ENCODE measurements around the gene FOXP1.
"Not testable (repeated sequence)": the region's sequence is repeated elsewhere in the genome, so short reads cannot be mapped to it uniquely, and the experiment has no call there.

The FOXP1 gene

DNA sequence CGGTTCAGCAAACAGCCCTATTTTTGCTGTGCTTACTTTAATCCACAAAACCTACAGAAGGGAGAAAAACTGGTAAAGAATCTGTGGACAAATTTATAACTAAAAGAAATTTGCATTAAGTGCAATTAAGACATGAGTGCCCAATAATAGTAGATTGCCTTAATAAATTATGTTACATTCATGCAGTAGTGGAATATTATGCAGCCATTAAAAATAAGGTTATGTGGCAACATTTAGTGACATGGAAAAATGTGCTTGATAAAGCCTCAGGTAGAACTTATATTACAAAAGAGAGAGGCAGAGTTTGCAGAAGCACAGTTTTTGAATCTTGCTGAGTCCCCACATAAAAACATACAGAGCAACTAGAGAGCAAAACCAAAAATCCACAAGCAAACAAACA is 253.0 kb downstream of the FOXP1 start:
- DNase-seq (ENCODE audit: low read depth): no peak

DNA sequence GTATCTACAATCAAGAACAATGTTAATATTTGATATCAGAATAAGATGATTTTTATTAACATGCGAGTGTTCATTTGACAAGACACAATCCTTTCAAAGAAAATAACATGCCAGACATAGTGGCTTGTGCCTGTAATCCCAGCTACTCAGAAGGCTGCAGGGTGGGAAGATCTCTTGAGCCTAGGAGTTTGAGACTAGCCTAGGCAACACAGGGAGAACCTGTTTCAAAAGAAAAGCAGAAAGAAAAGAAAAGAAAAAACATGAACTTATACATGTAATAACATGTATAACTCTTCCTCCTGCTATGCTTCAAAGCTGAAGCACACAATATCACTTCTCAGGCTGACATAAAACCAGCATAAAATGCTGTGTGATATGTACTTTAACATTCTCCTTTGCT is 253.7 kb downstream of the FOXP1 start:
- DNase-seq (ENCODE audit: low read depth): no peak

DNA sequence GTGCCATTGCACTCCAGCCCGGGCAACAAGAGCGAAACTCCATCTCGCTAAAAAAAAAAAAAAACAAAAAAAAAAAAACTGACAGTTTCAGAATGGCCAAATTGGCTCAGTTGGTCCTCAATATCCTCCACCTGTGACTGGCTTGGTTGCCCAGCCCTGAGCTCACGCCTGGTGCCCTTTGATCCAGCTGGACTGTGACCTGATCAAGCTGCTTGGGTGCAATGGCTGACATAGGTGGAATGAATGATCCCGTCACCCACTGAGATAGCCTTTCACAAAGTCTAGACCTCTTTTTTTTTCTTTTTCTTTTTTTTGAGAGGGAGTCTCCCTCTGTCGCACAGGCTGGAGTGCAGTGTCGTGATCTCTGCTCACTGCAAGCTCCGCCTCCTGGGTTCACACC is 254.6 kb downstream of the FOXP1 start:
- DNase-seq (ENCODE audit: low read depth): no peak

DNA sequence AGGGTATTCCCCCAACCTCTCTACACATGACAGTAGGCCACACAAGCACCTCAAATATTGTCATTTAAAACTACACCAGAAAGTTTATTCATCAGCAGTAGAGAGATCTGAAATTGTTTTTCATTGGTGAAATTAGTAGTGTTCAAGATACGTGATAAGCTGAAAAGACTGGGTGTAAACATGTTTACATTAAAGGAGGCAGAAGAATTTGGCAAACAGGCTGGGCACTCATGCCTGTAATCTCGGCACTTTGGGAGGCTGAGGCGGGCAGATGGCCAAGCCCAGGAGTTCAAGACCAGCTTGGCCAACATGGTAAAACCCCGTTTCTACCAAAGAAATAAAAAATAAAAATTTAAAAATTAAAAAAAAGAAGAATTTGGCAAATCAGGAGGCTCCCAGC is 255.6 kb downstream of the FOXP1 start:
- no peak for DNase-seq (ENCODE audit: low read depth)

DNA sequence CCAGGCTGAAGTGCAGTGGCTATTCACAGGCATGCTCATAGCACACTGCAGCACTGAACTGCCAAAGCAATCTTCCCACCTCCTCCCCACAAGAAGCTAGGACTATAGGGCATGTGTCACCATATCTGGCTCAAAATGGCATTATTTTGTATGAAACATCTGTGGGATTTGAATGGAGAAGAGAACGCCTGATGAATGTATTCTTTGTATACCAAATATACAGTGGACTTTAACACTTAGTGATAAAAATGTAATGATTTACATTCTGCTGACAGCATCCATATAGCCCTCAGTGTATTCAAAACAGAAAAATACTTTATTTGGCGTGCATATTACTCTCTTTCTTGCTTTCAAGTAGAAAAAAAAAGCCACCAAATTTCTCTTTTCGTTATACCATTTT is 257.8 kb downstream of the FOXP1 start:
- DNase-seq (ENCODE audit: low read depth): no peak

DNA sequence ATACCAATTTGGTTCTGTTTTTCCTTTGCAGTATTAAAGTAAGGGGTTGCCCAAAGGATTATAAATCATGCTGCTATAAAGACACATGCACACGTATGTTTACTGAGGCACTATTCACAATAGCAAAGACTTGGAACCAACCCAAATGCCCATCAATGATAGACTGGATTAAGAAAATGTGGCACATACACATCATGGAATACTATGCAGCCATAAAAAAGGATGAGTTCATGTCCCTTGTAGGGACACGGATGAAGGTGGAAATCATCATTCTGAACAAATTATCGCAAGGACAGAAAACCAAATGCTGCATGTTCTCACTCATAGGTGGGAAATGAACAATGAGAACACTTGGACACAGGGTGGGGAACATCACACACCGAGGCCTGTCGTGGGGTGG is 259.3 kb downstream of the FOXP1 start:
- not testable (repeated sequence) for DNase-seq (ENCODE audit: low read depth)

DNA sequence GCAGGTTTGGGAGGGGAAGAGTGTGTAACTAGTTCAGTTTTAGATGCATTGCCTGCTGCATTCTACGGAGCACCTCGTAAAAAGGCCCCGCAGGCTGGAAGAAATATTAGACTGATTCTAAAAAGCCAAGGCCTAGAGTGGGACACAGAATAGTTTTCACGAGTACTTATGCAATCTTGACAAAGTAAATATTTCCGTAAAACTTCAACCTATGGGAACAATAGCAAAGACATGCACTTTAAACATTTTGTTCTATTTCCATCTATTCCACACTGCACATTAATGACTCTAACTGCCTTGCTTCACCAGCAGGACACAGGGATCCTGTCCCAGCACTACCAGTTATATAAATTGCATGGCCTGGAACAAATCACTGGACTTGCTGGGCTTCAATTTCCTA is 260.0 kb downstream of the FOXP1 start:
- DNase-seq (ENCODE audit: low read depth): no peak

DNA sequence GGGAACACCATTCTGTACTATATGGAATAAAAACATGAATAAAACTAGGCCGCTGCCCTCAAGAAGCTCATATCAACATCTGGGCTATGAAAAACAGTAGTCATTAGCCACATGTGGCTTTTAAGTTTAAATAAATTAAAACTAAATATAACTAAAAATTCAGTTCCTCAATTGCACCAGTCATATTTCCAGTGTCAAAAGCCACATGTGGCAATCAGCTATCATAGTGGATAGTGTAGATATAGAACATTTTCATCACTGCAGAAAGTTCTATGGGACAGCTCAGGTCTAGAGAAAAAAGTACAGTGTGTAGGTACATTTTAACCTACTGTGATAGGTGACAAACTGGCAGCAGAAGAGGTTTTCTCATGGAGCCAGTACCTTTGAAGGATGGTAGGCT is 261.4 kb downstream of the FOXP1 start:
- no peak for DNase-seq (ENCODE audit: low read depth)

DNA sequence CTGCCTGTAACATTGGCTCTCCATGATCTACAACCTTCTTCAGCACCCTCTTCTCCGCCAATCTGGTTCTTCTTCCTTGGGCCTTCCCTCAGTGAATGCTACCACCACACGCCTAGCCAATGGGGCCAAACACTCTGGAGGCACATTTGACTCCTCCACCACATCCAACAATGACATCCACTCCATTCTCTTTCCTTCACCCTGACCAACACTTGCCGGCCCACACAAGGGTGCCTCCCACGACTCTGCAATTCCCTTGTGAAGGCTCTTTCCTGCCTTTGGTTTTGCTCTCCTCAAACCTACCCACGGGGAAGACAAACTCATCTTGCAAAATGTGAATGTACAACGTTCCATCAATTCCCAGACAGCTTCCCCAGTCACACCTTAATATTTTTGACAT is 263.8 kb downstream of the FOXP1 start:
- no peak for DNase-seq (ENCODE audit: low read depth)

DNA sequence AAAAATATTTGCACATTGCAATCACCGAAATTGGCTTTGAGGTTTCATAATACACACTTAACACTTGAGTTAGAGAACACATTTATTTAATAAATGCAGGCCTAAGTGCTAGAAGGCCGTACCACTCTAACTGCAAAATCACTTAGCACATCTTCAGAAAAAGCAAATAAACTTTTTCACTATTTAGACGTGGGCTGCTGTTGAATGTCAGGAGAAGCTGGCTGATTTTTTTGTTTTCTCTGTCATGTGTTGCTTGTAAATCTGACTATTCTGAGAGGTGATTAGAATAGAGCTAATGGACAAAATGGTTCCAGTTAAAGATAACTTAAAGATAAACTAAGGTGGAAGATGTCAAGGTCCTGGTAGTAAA is 265.1 kb downstream of the FOXP1 start:
- DNase-seq (ENCODE audit: low read depth): no peak

DNA sequence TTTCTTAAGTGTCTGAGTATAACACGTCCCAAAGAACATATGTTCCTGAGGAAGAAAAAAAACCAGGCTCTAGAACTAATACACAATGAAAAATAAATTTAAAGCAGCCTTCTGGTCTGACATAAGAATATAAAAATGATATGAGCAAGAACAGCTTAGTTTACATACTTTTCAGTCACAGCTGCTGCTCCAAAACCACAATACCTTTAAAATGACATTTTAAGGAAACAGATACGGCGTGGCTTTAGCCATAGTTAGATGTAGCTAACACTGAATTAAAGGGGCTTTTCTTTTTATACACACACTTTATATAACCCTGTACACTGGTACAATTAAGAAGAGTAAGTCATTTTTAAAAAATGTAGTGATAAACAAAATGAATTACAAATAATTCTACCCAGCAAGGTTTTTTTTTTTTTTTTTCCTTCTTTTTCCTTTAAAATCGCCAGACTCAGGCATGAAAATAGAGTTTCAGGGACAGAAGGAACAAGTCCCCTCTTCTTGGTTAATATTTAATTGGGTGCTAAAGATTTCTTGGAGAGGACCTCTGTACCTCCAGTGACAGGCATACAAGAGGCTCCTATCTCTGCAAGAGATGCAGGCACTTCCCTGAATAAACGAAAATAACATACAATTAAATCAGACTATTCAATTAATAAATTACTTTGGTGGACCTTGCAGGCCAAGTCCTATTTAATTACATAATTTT is 265.6 kb downstream of the FOXP1 start:
- DNase-seq (ENCODE audit: low read depth): no peak

DNA sequence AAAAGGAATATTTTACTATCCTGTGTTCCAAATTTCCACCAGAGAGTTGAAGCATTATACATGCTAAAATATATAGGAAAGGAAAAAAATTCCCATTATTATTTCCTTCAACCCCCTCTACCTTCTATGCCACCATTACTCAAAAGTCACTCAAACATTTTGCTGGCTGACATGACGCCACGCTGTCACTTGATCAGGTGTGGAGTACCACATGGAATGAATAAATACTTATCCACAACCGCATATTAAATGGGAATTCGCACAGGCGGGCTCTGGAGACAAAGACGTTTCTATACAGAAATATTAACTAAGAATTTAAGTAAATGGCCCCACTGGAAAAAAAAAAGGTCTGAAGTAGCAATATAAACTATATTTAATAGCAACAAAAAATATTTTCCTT is 266.4 kb downstream of the FOXP1 start:
- no peak for DNase-seq (ENCODE audit: low read depth)

DNA sequence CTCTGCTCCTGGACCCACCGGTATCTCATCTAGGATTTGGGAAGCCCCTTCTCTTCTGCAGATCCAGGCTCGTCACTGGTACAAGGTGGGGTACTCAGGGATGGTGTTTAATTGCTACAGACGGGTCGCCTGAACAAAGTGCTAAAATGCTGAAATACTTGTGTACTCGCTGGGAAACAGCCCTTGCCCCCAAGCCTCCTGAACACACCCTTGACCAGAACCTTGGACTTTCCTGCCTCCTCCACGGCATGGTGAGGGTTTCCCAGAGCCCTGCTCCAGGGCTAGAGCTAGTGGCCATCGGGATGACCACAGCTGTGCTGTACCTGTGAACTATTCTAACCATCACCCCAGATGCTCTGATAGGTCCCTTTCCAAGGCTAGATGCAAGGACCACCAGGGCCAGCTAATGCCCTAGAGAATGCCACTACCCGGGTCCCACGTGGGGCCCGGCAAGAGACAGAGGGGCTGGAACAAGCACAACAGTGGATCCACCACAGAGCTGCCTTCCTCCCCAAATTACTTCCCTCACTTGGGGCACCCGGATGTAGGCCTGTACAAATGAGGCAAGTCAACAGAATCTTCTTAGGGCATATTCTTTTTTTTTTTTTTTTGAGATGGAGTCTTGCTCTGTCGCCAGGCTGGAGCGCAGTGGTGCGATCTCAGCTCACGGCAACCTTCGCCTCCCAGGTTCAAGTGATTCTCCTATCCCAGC is 267.3 kb downstream of the FOXP1 start:
- no peak for DNase-seq (ENCODE audit: low read depth)

DNA sequence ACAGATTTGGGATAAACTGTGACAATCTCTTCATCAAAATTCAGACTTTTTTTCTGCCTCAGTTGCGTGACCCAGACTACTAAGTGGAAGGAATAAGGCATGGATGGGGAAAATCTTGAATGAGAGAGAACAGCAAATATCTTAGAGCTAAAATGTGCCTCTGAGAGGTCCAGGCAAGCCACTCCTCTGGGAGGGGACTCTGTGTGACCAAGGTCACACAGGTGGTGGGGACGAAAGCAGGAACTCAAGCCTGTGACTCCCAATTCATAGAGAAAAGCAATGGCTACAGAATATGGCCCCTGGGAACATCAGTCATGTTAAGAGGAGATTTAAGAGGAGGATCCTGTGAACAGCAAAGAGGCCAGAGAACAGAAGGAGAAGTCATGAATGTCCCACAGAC is 268.1 kb downstream of the FOXP1 start:
- no peak for DNase-seq (ENCODE audit: low read depth)

DNA sequence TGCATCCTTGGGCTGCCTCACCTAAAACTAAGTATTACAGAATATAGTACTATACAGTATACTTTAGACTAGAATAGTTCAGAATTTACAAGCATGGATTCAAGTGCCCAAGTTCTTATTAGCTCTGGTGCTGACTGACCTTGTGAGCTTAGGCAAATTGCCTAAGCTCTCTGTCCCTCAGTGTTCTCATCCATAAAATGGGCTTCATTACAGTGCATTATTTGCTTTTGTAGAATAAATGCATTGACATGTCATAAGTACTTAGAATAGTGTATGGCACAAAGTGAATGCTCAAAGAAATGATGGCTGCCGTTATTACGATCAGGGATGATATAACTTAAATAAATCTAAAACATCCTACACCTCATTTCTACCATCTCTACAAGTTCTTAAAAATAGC is 269.7 kb downstream of the FOXP1 start:
- no peak for DNase-seq (ENCODE audit: low read depth)

DNA sequence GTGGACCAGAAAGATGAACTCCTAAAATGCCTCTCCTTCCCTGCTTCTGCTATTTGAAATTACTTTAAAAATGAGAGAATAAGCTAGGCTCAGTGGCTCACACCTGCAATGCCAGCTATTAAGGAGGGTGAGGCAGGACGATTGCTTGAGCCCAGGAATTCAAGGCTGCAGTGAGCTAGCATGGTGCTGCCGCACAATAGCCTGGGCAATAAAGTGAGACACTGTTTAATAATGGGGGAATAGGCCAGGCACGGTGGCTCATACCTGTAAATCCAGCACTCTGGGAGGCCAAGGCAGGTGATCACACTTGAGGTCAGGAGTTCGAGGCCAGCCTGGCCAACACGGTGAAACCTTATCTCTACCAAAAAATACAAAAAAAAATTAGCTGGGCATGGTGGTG is 271.1 kb downstream of the FOXP1 start:
- DNase-seq (ENCODE audit: low read depth): no peak

DNA sequence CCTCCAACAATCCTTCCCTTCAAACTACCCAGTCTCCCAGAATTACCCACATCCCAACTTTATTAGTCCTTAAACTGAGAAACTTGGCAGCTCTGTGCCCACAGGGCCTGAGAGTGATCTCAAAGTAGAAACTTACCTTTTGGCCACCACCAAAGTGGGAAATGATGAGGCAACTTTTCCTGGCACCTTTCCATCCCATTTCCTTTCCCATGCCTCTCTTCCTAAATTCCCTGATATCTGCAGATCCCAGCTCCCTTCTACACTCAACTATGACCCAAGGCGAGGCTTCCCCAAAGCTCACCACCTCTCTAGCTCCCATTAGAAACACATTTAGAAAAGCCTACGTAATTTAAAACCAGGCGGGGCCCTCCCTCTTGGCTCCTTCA is 271.9 kb downstream of the FOXP1 start:
- no peak for DNase-seq (ENCODE audit: low read depth)

DNA sequence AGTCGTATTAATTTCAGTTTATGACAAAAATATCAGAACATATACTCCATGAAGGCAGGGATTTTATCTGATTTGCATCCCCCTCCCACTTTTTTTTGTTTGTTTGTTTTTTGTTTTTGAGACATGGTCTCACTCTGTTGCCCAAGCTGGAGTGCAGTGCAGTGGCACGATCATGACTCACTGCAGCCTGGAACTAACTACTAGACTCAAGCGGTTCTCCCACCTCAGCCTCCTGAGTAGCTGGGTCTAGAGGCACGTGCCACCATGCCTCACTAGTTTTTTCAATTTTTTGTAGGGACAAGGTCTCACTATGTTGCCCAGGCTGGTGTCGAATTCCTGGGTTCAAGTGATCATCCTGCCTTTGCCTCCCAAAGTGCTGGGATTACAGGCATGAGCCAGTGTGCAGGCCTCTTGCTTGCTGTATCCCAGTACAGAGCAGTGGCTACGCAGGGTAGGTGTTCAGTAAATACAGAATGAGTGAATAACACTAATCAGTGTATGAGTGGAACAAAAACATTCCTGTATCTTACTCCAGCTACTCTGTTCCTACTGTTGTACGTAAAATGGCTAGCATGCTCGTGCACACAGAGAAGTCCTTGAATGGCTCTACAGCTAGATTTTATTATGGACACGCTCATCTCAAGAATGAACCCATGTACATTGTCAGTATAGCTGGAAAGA is 272.4 kb downstream of the FOXP1 start:
- DNase-seq (ENCODE audit: low read depth): no peak

DNA sequence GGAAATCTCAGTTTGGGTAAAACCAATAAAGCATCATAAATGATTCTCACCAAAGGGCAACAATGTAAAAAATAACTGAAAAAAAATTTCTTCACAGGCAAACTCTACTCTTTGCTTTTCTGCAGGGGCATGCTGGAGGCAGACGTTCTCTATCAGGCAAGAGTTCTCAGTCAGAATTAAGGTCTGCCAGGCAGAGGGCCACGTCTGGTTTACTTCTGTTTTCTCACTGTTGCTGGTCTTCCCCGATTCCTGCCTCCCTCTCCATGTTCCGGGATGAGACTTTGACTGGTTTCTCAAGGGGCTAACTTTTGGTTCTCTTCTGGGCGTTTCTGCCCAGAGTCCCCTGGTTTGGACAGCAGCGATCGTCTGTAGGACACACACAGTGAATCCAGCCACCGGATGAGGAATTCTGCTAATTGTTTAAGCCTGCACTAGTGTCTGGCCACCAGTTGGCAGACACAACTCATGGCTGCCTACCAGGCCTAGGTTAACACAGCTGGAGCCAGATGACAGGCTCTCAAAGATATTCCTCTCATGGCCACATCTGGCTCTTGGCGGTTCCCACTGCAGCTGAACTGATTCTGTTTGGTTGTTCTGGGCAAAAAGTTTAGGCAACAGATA is 273.1 kb downstream of the FOXP1 start:
- no peak for DNase-seq (ENCODE audit: low read depth)

DNA sequence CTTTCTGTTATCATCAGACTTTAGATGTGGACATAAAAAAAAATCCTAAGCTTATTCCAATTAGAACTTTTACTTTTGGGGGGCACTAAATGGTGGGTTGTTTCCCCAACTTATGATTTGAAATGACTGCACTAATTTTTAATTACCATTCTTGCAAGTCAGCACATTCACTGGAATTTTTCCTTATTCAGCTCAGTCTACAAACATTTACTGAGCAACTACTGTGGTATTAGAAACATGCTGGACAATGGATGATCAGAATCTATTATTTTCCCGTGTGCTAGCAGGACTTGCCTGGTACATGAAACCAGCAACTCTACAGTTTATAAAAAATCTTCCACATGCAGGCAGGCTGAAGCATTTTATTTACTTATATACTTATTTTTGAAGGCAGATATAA is 273.6 kb downstream of the FOXP1 start:
- DNase-seq (ENCODE audit: low read depth): no peak

DNA sequence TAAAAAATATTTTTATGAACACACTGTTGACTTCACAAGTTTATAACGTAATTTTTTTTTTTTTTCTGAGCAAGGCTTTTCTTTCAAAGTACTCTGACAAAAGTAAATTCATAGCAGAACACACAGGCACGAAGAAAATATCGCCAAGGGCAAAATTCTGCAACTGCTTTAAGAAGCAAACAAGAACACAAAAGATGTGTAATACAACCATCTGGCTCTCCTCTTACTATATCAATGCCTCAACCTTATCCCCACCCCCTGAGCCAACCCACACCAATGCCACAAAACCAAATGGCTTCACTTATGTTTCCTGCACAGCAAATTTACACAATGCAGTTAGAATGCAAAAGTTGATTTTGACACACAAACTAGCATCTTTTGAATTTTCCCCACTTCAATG is 274.2 kb downstream of the FOXP1 start:
- no peak for DNase-seq (ENCODE audit: low read depth)

DNA sequence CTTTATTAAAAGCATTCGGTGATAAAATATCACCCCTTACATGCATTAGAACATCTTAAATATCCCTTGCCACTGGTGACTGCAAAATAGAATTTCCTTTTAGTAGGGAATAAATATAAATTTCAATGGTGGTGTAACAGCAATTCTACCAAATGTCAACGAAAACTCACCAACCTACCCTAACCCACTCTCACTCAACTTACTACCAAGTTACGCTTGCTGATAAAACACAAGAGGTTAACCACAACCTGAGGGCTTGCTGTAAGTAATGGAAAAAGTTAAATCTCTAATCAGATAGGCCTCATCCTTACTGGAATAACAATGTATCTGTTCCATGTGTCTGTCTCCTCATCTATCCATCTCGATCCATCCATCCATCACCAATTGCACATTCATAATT is 274.7 kb downstream of the FOXP1 start:
- no peak for DNase-seq (ENCODE audit: low read depth)

All from stimulated activated CD8-positive, alpha-beta memory T cell treated with anti-CD3 and anti-CD28 coated beads, Interleukin-12 subunit alpha, Interleukin-12 subunit beta, amount 100 ng/mL, for 4 hours (primary cell).